Measurements from ENCODE around the gene WDR70. TPM values are rescaled to one million over a fixed set of nuclear protein-coding genes. Genes with fewer than 3 reads are reported as not detected.

Gene WDR70
- total and polyA plus RNA-seq, 2 of the 8 experiments (the other 6 are each of a cell fraction or from before 2014, with no cell fraction given), result 10.6 to 37.4 TPM

DNA sequence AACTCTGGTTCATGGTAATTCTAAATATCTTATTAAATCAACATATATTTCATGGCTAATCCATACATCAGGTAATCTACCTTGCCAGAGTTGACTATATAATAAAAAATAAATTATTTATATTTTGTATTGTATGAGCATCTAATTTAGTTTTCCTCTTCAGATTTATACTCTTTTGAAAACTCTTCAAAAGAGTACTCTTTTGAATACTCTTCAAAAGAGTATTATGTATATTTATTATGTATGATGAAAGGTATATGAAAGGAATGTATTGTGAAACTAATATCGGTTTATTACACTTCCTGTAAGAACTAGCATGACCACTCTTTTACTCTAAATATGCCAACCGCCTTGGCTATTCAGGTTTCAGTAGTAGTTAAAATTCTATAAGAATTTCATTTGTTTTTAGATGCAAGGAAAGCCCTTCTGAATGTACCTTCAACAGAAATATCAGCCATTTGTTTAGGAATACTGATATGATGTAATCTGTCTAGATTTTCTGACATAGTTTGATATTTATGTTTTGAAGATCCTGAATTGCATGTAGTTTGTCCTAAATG lies 178.7 kb downstream of the WDR70 start:
- Histone ChIP-seq H4K91ac (replicated peaks; ENCODE audit: insufficient read length, low read length) (no peak overlapping the region), H3K4me2 (ENCODE audit: insufficient read depth in 1 of 2, low read depth in 2 of 2, low read length in 2 of 2) (no peak overlapping the region), H3K18ac (ENCODE audit: extremely low read depth, low read length) (no peak overlapping the region), H3K9ac (replicated peaks in 1 of 4; ENCODE audit: extremely low read depth in 1 of 4, low read depth in 3 of 4, low read length in 3 of 4) (no peak overlapping the region), H2BK20ac (ENCODE audit: low read length) (no peak overlapping the region), H2AFZ (ENCODE audit: low read length) (no peak overlapping the region), H3K23me2 (ENCODE audit: low read depth, low read length) (peaks cover 2% of the 10 kb centered on the region; the same call in 1 of the 2 replicates), H2BK15ac (ENCODE audit: low read length) (no peak overlapping the region), H2BK5ac (ENCODE audit: low read depth, low read length) (no peak overlapping the region), H3K9me3 (ENCODE audit: insufficient read depth in 2 of 2, low read depth in 1 of 2, low read length in 1 of 2) (no peaks in the 10 kb centered on the region), H2AK5ac (ENCODE audit: low read depth, low read length) (no peak overlapping the region), H3K23ac (ENCODE audit: insufficient read length) (no peak overlapping the region), H4K20me1 (replicated peaks in 1 of 2; ENCODE audit: control insufficient read depth in 1 of 2, insufficient read depth in 2 of 2, low read length in 2 of 2) (no peaks in the 10 kb centered on the region), H3K79me2 (ENCODE audit: control insufficient read depth in 1 of 2, insufficient read depth in 2 of 2, low read length in 2 of 2) (no peaks in the 10 kb centered on the region), H3K4me3 (ENCODE audit: extremely low read depth in 1 of 4, insufficient read depth in 2 of 4, low read depth in 3 of 4, low read length in 4 of 4) (no peak overlapping the region), H3K27ac (ENCODE audit: low read depth, low read length) (no peak overlapping the region), H2BK120ac (replicated peaks; ENCODE audit: low read depth, low read length) (no peak overlapping the region), H3K4ac (replicated peaks; ENCODE audit: insufficient read length, low read depth, low read length) (no peak overlapping the region), H2BK12ac (ENCODE audit: low read depth, low read length) (no peak overlapping the region), H4K8ac (ENCODE audit: extremely low read depth, insufficient read depth, low read length) (no peak overlapping the region), H3K27me3 (replicated peaks in 1 of 4; ENCODE audit: control insufficient read depth in 3 of 4, extremely low read depth in 1 of 4, insufficient read depth in 3 of 4, low read length in 3 of 4) (no peaks in the 10 kb centered on the region), H3K4me1 (replicated peaks in 1 of 4; ENCODE audit: control insufficient read depth in 3 of 4, insufficient read depth in 4 of 4, low read length in 3 of 4) (no peaks in the 10 kb centered on the region), H3K79me1 (ENCODE audit: low read depth, low read length) (no peaks in the 10 kb centered on the region), H3K56ac (replicated peaks; ENCODE audit: insufficient read length, low read depth, low read length) (no peak overlapping the region), H3K14ac (ENCODE audit: insufficient read length) (no peak overlapping the region), H4K5ac (ENCODE audit: insufficient read length, low read depth, low read length) (no peak overlapping the region), H3K36me3 (ENCODE audit: control insufficient read depth in 2 of 4, insufficient read depth in 4 of 4, low read length in 3 of 4) (no peaks in the 10 kb centered on the region)
- DNase-seq (ENCODE audit: low read depth in 1 of 2, low spot score in 2 of 2), result no peak
- ChIA-PET CTCF (ENCODE audit: partially characterized antibody) (interaction anchor here (0.6 to 0.7 kb wide), 2 partner anchors 109 to 387 kb away, joined by 3 read pairs; no protein-coding TSS in a partner anchor), POLR2A (ENCODE audit: partially characterized antibody) (interaction anchor here (0.6 kb wide), 1 partner anchor 189 kb away, joined by 3 read pairs; no protein-coding TSS in a partner anchor)
- WGBS, 2 experiments (ENCODE audit: extremely low coverage in 1 of 2, insufficient coverage in 1 of 2, insufficient read length in 1 of 2, insufficient replicate concordance in 2 of 2, low coverage in 1 of 2, low lambda C conversion rate in 2 of 2, missing lambda C conversion rate in 1 of 2), result 95% methylated on average over 2 of the region's 2 CpGs; no CpG with 5 or more reads in 1 of the 2 experiments
- FAIRE-seq, result no peak
- TF ChIP-seq KDM5A (IDR thresholded peaks at IDR 0.05; ENCODE audit: low read length), result no peak
- TF ChIP-seq SUZ12 (IDR thresholded peaks at IDR 0.05; ENCODE audit: low read length), result no peak
- TF ChIP-seq HDAC2 (IDR thresholded peaks at IDR 0.05; ENCODE audit: borderline replicate concordance in 1 of 2, low read depth in 2 of 2, low read length in 2 of 2), result no peak
- no peak for TF ChIP-seq RBBP5 (IDR thresholded peaks at IDR 0.05; ENCODE audit: borderline replicate concordance, low read depth, low read length)
- no peak for TF ChIP-seq CHD2 (IDR thresholded peaks at IDR 0.05; ENCODE audit: low read length)
- TF ChIP-seq EGR1 (IDR thresholded peaks at IDR 0.05; ENCODE audit: borderline replicate concordance, low read depth, low read length), result no peak
- TF ChIP-seq TBP (IDR thresholded peaks at IDR 0.05; ENCODE audit: low read depth, low read length), result no peak
- TF ChIP-seq CEBPB (IDR thresholded peaks at IDR 0.05; ENCODE audit: low read depth, low read length), result no peak
- no peak for TF ChIP-seq CBX8 (IDR thresholded peaks at IDR 0.05; ENCODE audit: borderline replicate concordance, low read depth, low read length)
- no peak for TF ChIP-seq NANOG (IDR thresholded peaks at IDR 0.05; ENCODE audit: insufficient read depth, low read depth, low read length, poor library complexity, severe bottlenecking)
- no peak for TF ChIP-seq HDAC6 (IDR thresholded peaks at IDR 0.05; ENCODE audit: low read depth, low read length)
- TF ChIP-seq SP2 (IDR thresholded peaks at IDR 0.05; ENCODE audit: low read length), result no peak
- no peak for TF ChIP-seq RNF2 (IDR thresholded peaks at IDR 0.05; ENCODE audit: borderline replicate concordance, low read depth, low read length, missing control alignments, poor library complexity, severe bottlenecking)
